T-helper 1 cell treated with Interleukin-12 subunit alpha and Interleukin-12 subunit beta and Interleukin-4 antibody, amounts not matched to agents 30 μg/mL and 1 μg/mL, for 36 hours (primary cell): Measurements from ENCODE around the gene LRRC38.
"Not testable (repeated sequence)": the region's sequence is repeated elsewhere in the genome, so short reads cannot be mapped to it uniquely, and the experiment has no call there.

Source experiments
- H3K27ac Mint-ChIP-seq: one replicate; pipeline ENCODE4 v1.8.0; 2021; ENCODE audit warnings: mild to moderate bottlenecking, mixed read lengths
- H3K27me3 Mint-ChIP-seq: one replicate; pipeline ENCODE4 v1.8.0; 2021; ENCODE audit warnings: low read depth, mixed read lengths
- H3K36me3 Mint-ChIP-seq: one replicate; pipeline ENCODE4 v1.8.0; 2021; ENCODE audit warnings: low read depth, mixed read lengths
- H3K4me1 Mint-ChIP-seq: one replicate; pipeline ENCODE4 v1.8.0; 2021; ENCODE audit warnings: low read depth, mixed read lengths
- H3K4me3 Mint-ChIP-seq: one replicate; pipeline ENCODE4 v1.8.0; 2021; ENCODE audit warnings: mild to moderate bottlenecking, moderate library complexity, mixed read lengths
- H3K9me3 Mint-ChIP-seq: one replicate; pipeline ENCODE4 v1.8.0; 2021; ENCODE audit warnings: mixed read lengths

Gene LRRC38

GRCh38 chr1:13513895-13514546, at the start of gene LRRC38:
Gene LRRC38 (minus strand): TSS chr1:13514003. CDS start chr1:13513593, 410 bp downstream.
- H3K27me3 Mint-ChIP-seq = peaks cover 34% of the 10 kb centered on the region
- no peaks in the 10 kb centered on the region for H3K4me1 Mint-ChIP-seq
- no peaks in the 10 kb centered on the region for H3K36me3 Mint-ChIP-seq
- peaks cover under 1% of the 10 kb centered on the region for H3K9me3 Mint-ChIP-seq
- no peak within 1 kb of the TSS for H3K27ac Mint-ChIP-seq
- no peak within 1 kb of the TSS for H3K4me3 Mint-ChIP-seq

- not testable (repeated sequence) for H3K27me3 Mint-ChIP-seq, H3K27ac Mint-ChIP-seq, H3K36me3 Mint-ChIP-seq, H3K4me1 Mint-ChIP-seq, H3K4me3 Mint-ChIP-seq, H3K9me3 Mint-ChIP-seq
These were observed 49.2 kb upstream of the LRRC38 start for GRCh38 chr1:13562981-13563380.

GRCh38 chr1:13560541-13560940, 46.7 kb upstream of the LRRC38 start:
- no peak overlapping the region for H3K4me3 Mint-ChIP-seq
- no peaks in the 10 kb centered on the region for H3K9me3 Mint-ChIP-seq
- no peak overlapping the region for H3K27ac Mint-ChIP-seq
- H3K36me3 Mint-ChIP-seq = no peaks in the 10 kb centered on the region
- H3K27me3 Mint-ChIP-seq = no peaks in the 10 kb centered on the region
- no peaks in the 10 kb centered on the region for H3K4me1 Mint-ChIP-seq

GRCh38 chr1:13556224-13556764, 42.5 kb upstream of the LRRC38 start:
- Mint-ChIP-seq H3K4me3 (no peak overlapping the region), H3K36me3 (no peaks in the 10 kb centered on the region), H3K9me3 (no peaks in the 10 kb centered on the region), H3K27me3 (no peaks in the 10 kb centered on the region), H3K27ac (no peak overlapping the region), H3K4me1 (no peaks in the 10 kb centered on the region)

GRCh38 chr1:13554798-13555197, 41.0 kb upstream of the LRRC38 start:
- no peaks in the 10 kb centered on the region for H3K27me3 Mint-ChIP-seq
- no peaks in the 10 kb centered on the region for H3K4me1 Mint-ChIP-seq
- H3K36me3 Mint-ChIP-seq = no peaks in the 10 kb centered on the region
- H3K4me3 Mint-ChIP-seq = no peak overlapping the region
- H3K9me3 Mint-ChIP-seq = no peaks in the 10 kb centered on the region
- H3K27ac Mint-ChIP-seq = no peak overlapping the region

- no peaks in the 10 kb centered on the region for H3K27me3 Mint-ChIP-seq
- no peak overlapping the region for H3K4me3 Mint-ChIP-seq
- no peaks in the 10 kb centered on the region for H3K4me1 Mint-ChIP-seq
- no peaks in the 10 kb centered on the region for H3K36me3 Mint-ChIP-seq
- H3K27ac Mint-ChIP-seq = no peak overlapping the region
- no peaks in the 10 kb centered on the region for H3K9me3 Mint-ChIP-seq
These were observed 36.9 kb upstream of the LRRC38 start for GRCh38 chr1:13550663-13551062.

- no peaks in the 10 kb centered on the region for H3K9me3 Mint-ChIP-seq
- no peak overlapping the region for H3K4me3 Mint-ChIP-seq
- H3K27me3 Mint-ChIP-seq = no peaks in the 10 kb centered on the region
- H3K27ac Mint-ChIP-seq = no peak overlapping the region
- no peaks in the 10 kb centered on the region for H3K4me1 Mint-ChIP-seq
- no peaks in the 10 kb centered on the region for H3K36me3 Mint-ChIP-seq
These were observed 35.7 kb upstream of the LRRC38 start for GRCh38 chr1:13549521-13549920.

- Mint-ChIP-seq H3K4me1 (no peaks in the 10 kb centered on the region), H3K36me3 (no peaks in the 10 kb centered on the region), H3K27me3 (no peaks in the 10 kb centered on the region), H3K27ac (no peak overlapping the region), H3K9me3 (no peaks in the 10 kb centered on the region), H3K4me3 (no peak overlapping the region)
These were observed 35.2 kb upstream of the LRRC38 start for GRCh38 chr1:13549021-13549420.

- H3K27ac Mint-ChIP-seq = no peak overlapping the region
- H3K27me3 Mint-ChIP-seq = no peaks in the 10 kb centered on the region
- no peak overlapping the region for H3K4me3 Mint-ChIP-seq
- H3K4me1 Mint-ChIP-seq = no peaks in the 10 kb centered on the region
- H3K9me3 Mint-ChIP-seq = no peaks in the 10 kb centered on the region
- no peaks in the 10 kb centered on the region for H3K36me3 Mint-ChIP-seq
These were observed 34.5 kb upstream of the LRRC38 start for GRCh38 chr1:13548281-13548680.

- Mint-ChIP-seq H3K9me3 (no peaks in the 10 kb centered on the region), H3K36me3 (no peaks in the 10 kb centered on the region), H3K27me3 (no peaks in the 10 kb centered on the region), H3K4me1 (no peaks in the 10 kb centered on the region), H3K4me3 (no peak overlapping the region), H3K27ac (no peak overlapping the region)
These were observed 33.0 kb upstream of the LRRC38 start for GRCh38 chr1:13546791-13547190.

GRCh38 chr1:13544221-13544556, 30.4 kb upstream of the LRRC38 start:
- Mint-ChIP-seq H3K4me3 (no peak overlapping the region), H3K27ac (no peak overlapping the region), H3K36me3 (no peaks in the 10 kb centered on the region), H3K9me3 (no peaks in the 10 kb centered on the region), H3K27me3 (no peaks in the 10 kb centered on the region), H3K4me1 (no peaks in the 10 kb centered on the region)

GRCh38 chr1:13543451-13544220, 29.8 kb upstream of the LRRC38 start:
- Mint-ChIP-seq H3K36me3 (no peaks in the 10 kb centered on the region), H3K27me3 (no peaks in the 10 kb centered on the region), H3K9me3 (no peaks in the 10 kb centered on the region), H3K4me1 (no peaks in the 10 kb centered on the region), H3K27ac (no peak overlapping the region), H3K4me3 (no peak overlapping the region)

- no peaks in the 10 kb centered on the region for H3K9me3 Mint-ChIP-seq
- no peaks in the 10 kb centered on the region for H3K4me1 Mint-ChIP-seq
- no peaks in the 10 kb centered on the region for H3K27me3 Mint-ChIP-seq
- no peak overlapping the region for H3K4me3 Mint-ChIP-seq
- H3K27ac Mint-ChIP-seq = no peak overlapping the region
- H3K36me3 Mint-ChIP-seq = no peaks in the 10 kb centered on the region
These were observed 27.8 kb upstream of the LRRC38 start for GRCh38 chr1:13541435-13542215.

GRCh38 chr1:13540866-13541265, 27.1 kb upstream of the LRRC38 start:
- no peaks in the 10 kb centered on the region for H3K4me1 Mint-ChIP-seq
- no peak overlapping the region for H3K27ac Mint-ChIP-seq
- H3K27me3 Mint-ChIP-seq = no peaks in the 10 kb centered on the region

GRCh38 chr1:13539683-13540082, 25.9 kb upstream of the LRRC38 start:
- H3K36me3 Mint-ChIP-seq = no peaks in the 10 kb centered on the region
- H3K9me3 Mint-ChIP-seq = no peaks in the 10 kb centered on the region
- no peaks in the 10 kb centered on the region for H3K4me1 Mint-ChIP-seq
- H3K27me3 Mint-ChIP-seq = no peaks in the 10 kb centered on the region
- no peak overlapping the region for H3K4me3 Mint-ChIP-seq
- no peak overlapping the region for H3K27ac Mint-ChIP-seq

More at GRCh38 chr1:13540866-13541265, 27.1 kb upstream of the LRRC38 start:
- H3K36me3 Mint-ChIP-seq = no peaks in the 10 kb centered on the region
- no peaks in the 10 kb centered on the region for H3K9me3 Mint-ChIP-seq
- no peak overlapping the region for H3K4me3 Mint-ChIP-seq
